ENCODE measurements around the gene MCC. TPM values are rescaled to one million over a fixed set of nuclear protein-coding genes. Genes with fewer than 3 reads are reported as not detected.

Gene MCC
- polyA plus RNA-seq, 1 donor: 33.2 TPM

GRCh38 chr5:113177225-113177624 lies 311.0 kb downstream of the MCC start:
- DNase-seq: no peak

- DNase-seq: no peak
Observed at GRCh38 chr5:113176734-113177133, 311.5 kb downstream of the MCC start.

GRCh38 chr5:113176196-113176595 lies 312.1 kb downstream of the MCC start:
- DNase-seq: no peak

GRCh38 chr5:113172231-113172826 lies 315.9 kb downstream of the MCC start:
- DNase-seq: no peak

GRCh38 chr5:113171520-113171919 lies 316.7 kb downstream of the MCC start:
- no peak for DNase-seq

- DNase-seq: no peak
Observed at GRCh38 chr5:113170707-113171106, 317.5 kb downstream of the MCC start.

- DNase-seq: no peak
Observed at GRCh38 chr5:113169720-113170119, 318.5 kb downstream of the MCC start.

GRCh38 chr5:113167985-113168384 lies 320.3 kb downstream of the MCC start:
- no peak for DNase-seq

GRCh38 chr5:113166852-113167366 lies 321.3 kb downstream of the MCC start:
- no peak for DNase-seq

GRCh38 chr5:113166261-113166660 lies 322.0 kb downstream of the MCC start:
- DNase-seq: no peak

GRCh38 chr5:113164021-113164420 lies 324.2 kb downstream of the MCC start:
- DNase-seq: no peak

- no peak for DNase-seq
Observed at GRCh38 chr5:113163328-113163727, 324.9 kb downstream of the MCC start.

- no peak for DNase-seq
Observed at GRCh38 chr5:113162770-113163169, 325.5 kb downstream of the MCC start.

GRCh38 chr5:113162208-113162607 lies 326.0 kb downstream of the MCC start:
- no peak for DNase-seq

GRCh38 chr5:113161806-113162205 lies 326.4 kb downstream of the MCC start:
- DNase-seq: no peak

GRCh38 chr5:113157886-113158285 lies 330.4 kb downstream of the MCC start:
- no peak for DNase-seq

GRCh38 chr5:113156271-113156877 lies 331.9 kb downstream of the MCC start:
- DNase-seq: no peak

- DNase-seq: no peak
Observed at GRCh38 chr5:113153512-113154097, 334.6 kb downstream of the MCC start.

- DNase-seq: no peak
Observed at GRCh38 chr5:113152380-113152740, 335.9 kb downstream of the MCC start.

GRCh38 chr5:113151641-113152379 lies 336.4 kb downstream of the MCC start:
- no peak for DNase-seq

- no peak for DNase-seq
Observed at GRCh38 chr5:113150821-113151220, 337.4 kb downstream of the MCC start.

GRCh38 chr5:113150221-113150620 lies 338.0 kb downstream of the MCC start:
- no peak for DNase-seq

- DNase-seq: no peak
Observed at GRCh38 chr5:113147537-113147936, 340.7 kb downstream of the MCC start.

Measured in left kidney (tissue), 2 donors.